Keratinocyte (primary cell): ENCODE measurements around the gene ROMO1.

Experiments
- EZH2 ChIP-seq: IDR thresholded peaks from one replicate; pipeline ENCODE4 v1.6.1; 2012; ENCODE audit warnings: inconsistent platforms, mild to moderate bottlenecking, low read length, moderate library complexity
- TF ChIP-seq, protein P1 (sequence below), 3 experiments: IDR thresholded peaks in 1 of 3; conservative IDR thresholded peaks in 1 of 3; optimal IDR thresholded peaks in 1 of 3; 2 replicates in 2 of 3; 3 replicates in 1 of 3; pipeline versions ENCODE3 to v1.5.1; 2011; ENCODE audit warnings: low read length in 3 of 3, mild to moderate bottlenecking in 3 of 3, moderate library complexity in 2 of 3, control low read depth in 1 of 3, inconsistent platforms in 1 of 3; ENCODE audit not compliant: insufficient read depth in 2 of 3; ENCODE audit errors: extremely low read depth in 1 of 3

DNA sequence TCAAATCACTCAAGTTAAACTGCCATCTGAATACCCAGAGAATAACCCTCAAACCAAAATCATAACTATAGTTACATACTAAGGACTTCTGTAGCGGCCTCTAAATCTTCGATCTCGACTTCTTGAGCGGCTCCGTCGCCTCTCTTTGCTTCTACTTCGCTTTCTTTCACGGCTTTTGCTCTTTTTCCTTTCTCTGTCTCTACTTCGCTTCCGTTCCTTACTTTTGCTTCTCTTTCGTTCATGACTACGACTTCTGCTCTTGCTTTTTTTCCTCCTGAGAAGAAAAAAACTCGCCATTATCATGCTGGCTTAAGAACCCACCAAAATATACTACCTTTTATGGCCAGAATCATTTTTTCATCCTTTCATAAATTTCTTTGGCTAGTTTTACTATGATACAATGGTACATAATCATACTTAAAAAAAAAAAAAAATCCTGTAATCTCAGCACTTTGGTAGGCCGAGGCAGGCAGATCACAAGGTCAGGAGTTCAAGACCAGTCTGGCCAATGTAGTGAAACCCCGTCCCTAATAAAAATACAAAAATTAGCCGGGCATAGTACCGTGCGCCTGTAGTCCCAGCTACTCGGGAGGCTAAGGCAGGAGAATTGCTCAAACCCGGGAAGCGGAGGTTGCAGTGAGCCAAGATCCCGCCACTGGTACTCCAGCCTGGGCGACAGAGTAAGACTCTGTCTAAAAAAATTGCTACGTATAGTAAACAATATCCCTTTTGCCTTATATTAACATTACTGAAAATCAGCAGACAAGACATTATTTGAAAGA lies 32.8 kb downstream of the ROMO1 start:
- TF ChIP-seq, protein P1, sequence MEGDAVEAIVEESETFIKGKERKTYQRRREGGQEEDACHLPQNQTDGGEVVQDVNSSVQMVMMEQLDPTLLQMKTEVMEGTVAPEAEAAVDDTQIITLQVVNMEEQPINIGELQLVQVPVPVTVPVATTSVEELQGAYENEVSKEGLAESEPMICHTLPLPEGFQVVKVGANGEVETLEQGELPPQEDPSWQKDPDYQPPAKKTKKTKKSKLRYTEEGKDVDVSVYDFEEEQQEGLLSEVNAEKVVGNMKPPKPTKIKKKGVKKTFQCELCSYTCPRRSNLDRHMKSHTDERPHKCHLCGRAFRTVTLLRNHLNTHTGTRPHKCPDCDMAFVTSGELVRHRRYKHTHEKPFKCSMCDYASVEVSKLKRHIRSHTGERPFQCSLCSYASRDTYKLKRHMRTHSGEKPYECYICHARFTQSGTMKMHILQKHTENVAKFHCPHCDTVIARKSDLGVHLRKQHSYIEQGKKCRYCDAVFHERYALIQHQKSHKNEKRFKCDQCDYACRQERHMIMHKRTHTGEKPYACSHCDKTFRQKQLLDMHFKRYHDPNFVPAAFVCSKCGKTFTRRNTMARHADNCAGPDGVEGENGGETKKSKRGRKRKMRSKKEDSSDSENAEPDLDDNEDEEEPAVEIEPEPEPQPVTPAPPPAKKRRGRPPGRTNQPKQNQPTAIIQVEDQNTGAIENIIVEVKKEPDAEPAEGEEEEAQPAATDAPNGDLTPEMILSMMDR (optimal IDR thresholded peaks at IDR 0.05 in 1 of 3, IDR thresholded peaks at IDR 0.05 in 1 of 3, conservative IDR thresholded peaks at IDR 0.05 in 1 of 3; ENCODE audit: extremely low read depth in 1 of 3, insufficient read depth in 2 of 3, low read length in 3 of 3), result no peak
- no peak for TF ChIP-seq EZH2
